ENCODE results near the gene RAP2B. TPM values are rescaled to one million over a fixed set of nuclear protein-coding genes. Genes with fewer than 3 reads are reported as not detected.
A peak's percentile ranks its signal among the peaks of the same experiment; 100 is the strongest.
"Not testable (repeated sequence)": the region's sequence is repeated elsewhere in the genome, so short reads cannot be mapped to it uniquely, and the experiment has no call there.

Gene RAP2B
- total RNA-seq, result 10.3 TPM
- polyA plus RNA-seq, result 12.3 TPM
- long read RNA-seq, donor 1, full-length matches to known transcripts, result 5 of 5 reads
- long read RNA-seq, donor 1, partial matches to known transcripts, result 0 of 5 reads
- long read RNA-seq, donor 1, other reads (novel, unspliced or antisense), result 0 of 5 reads
- long read RNA-seq, donor 2, full-length matches to known transcripts, result 123 of 123 reads
- long read RNA-seq, donor 2, partial matches to known transcripts, result 0 of 123 reads
- long read RNA-seq, donor 2, other reads (novel, unspliced or antisense), result 0 of 123 reads
- long read RNA-seq, donor 3, full-length matches to known transcripts, result 63 of 63 reads
- long read RNA-seq, donor 3, partial matches to known transcripts, result 0 of 63 reads
- long read RNA-seq, donor 3, other reads (novel, unspliced or antisense), result 0 of 63 reads
- long read RNA-seq, donor 4, full-length matches to known transcripts, result 61 of 61 reads
- long read RNA-seq, donor 4, partial matches to known transcripts, result 0 of 61 reads
- long read RNA-seq, donor 4, other reads (novel, unspliced or antisense), result 0 of 61 reads
- long read RNA-seq, donor 5, full-length matches to known transcripts, result 79 of 79 reads
- long read RNA-seq, donor 5, partial matches to known transcripts, result 0 of 79 reads
- long read RNA-seq, donor 5, other reads (novel, unspliced or antisense), result 0 of 79 reads
- long read RNA-seq, donor 6, full-length matches to known transcripts, result 60 of 60 reads
- long read RNA-seq, donor 6, partial matches to known transcripts, result 0 of 60 reads
- long read RNA-seq, donor 6, other reads (novel, unspliced or antisense), result 0 of 60 reads
- long read RNA-seq, donor 7, full-length matches to known transcripts, result 88 of 88 reads
- long read RNA-seq, donor 7, partial matches to known transcripts, result 0 of 88 reads
- long read RNA-seq, donor 7, other reads (novel, unspliced or antisense), result 0 of 88 reads
- long read RNA-seq, donor 8, full-length matches to known transcripts, result 21 of 21 reads
- long read RNA-seq, donor 8, partial matches to known transcripts, result 0 of 21 reads
- long read RNA-seq, donor 8, other reads (novel, unspliced or antisense), result 0 of 21 reads
- long read RNA-seq, donor 9, full-length matches to known transcripts, result 31 of 31 reads
- long read RNA-seq, donor 9, partial matches to known transcripts, result 0 of 31 reads
- long read RNA-seq, donor 9, other reads (novel, unspliced or antisense), result 0 of 31 reads
- long read RNA-seq, donor 10, full-length matches to known transcripts, result 32 of 32 reads
- long read RNA-seq, donor 10, partial matches to known transcripts, result 0 of 32 reads
- long read RNA-seq, donor 10, other reads (novel, unspliced or antisense), result 0 of 32 reads

DNA sequence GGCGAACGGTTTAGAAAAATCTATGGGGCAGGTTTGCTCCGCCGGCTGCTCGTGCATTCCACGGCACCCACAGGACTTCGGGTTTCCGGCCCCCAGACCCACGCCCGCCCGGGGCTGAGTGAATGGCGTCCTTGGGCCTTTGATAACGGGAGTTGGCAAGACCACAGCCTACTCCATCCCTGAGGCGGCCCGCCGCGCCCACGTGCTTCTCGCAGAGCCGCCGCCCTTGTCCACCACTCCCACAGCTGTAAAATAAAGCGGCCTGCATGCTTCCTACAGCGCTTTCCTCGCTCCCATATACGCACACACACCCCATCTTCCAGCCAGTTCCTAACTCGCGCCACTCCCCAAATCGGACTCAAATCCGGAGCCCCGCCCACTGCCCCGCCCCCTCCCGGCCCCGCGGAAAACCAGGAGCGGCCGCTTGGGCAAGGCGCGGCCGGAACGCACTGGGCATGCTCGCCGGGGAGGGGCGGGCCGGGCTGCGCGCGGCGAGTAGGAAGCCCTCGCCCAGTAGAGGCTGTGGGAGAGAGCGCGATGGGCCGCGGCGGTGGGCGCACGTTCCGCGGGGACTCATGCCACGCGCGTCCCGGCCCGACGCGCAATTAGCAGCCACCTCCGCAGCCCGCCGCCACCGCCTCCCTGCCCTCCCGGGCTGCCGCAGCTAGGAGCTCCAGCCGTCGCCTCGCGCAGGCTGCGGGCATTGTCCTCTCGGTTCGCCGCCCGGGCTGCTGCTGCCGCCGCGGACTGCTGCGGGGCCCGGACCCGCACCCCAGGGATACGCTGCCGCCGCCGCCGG is at the start of gene RAP2B:
Gene RAP2B (plus strand): TSS at position 513 of the 799 bp plus-strand sequence. CDS start 468 bp downstream, outside the sequence.
- H3K27me3 ChIP-seq (ENCODE audit: control insufficient read depth in 2 of 2, insufficient read depth in 1 of 2, low read length in 1 of 2), result no peaks in the 10 kb centered on the region
- DNase-seq (ENCODE audit: low read depth in 6 of 9, low spot score in 9 of 9), result peak; percentile 73 to 96 (median 89)
- WGBS, result under 1% methylated on average over 91 of the region's 91 CpGs
- peaks cover 0 to 1% of the 10 kb centered on the region in 2 donors for H3K9me3 ChIP-seq (ENCODE audit: control insufficient read depth in 2 of 2, insufficient read depth in 1 of 2, low read length in 1 of 2)
- H3K4me3 ChIP-seq (ENCODE audit: low read length in 2 of 2), result peak within 1 kb of the TSS; percentile 87 to 90
- peaks cover 10% of the 10 kb centered on the region in 2 donors for H3K4me1 ChIP-seq (ENCODE audit: control insufficient read depth in 2 of 2, insufficient read depth in 2 of 2, low read length in 2 of 2)
- peak within 1 kb of the TSS; percentile 88 to 92 for H3K27ac ChIP-seq (ENCODE audit: low read depth in 1 of 2, low read length in 1 of 2)
- H3K36me3 ChIP-seq (ENCODE audit: control insufficient read depth in 2 of 2, insufficient read depth in 2 of 2, low read length in 1 of 2), result no peaks in the 10 kb centered on the region

DNA sequence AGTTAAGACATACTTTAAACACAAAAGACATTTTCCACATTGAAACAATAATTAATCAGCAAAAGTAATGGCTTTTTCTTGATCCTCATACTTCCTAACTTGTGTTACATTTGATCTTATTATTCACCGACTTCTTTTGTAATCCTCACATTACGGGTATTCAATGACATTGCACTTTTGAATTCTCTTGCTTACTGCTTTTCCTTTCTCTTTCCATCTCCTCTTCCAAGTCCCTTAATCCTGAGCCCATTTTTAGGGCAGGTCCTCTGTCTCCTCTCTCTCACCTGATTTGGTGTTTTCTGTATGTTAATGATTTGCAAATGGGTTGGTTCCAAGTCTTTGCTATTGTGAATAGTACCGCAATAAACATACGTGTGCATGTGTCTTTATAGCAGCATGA is 48.5 kb upstream of the RAP2B start:
- 97% methylated on average over 4 of the region's 4 CpGs for WGBS
- DNase-seq (ENCODE audit: low read depth in 6 of 9, low spot score in 9 of 9), result no peak
- Histone ChIP-seq H3K9me3 (ENCODE audit: control insufficient read depth in 2 of 2, insufficient read depth in 1 of 2, low read length in 1 of 2) (peaks cover 0 to 7% of the 10 kb centered on the region in 2 donors), H3K27me3 (ENCODE audit: control insufficient read depth in 2 of 2, insufficient read depth in 1 of 2, low read length in 1 of 2) (no peaks in the 10 kb centered on the region), H3K36me3 (ENCODE audit: control insufficient read depth in 2 of 2, insufficient read depth in 2 of 2, low read length in 1 of 2) (no peaks in the 10 kb centered on the region), H3K27ac (ENCODE audit: low read depth in 1 of 2, low read length in 1 of 2) (no peak overlapping the region), H3K4me3 (ENCODE audit: low read length in 2 of 2) (no peak overlapping the region), H3K4me1 (ENCODE audit: control insufficient read depth in 2 of 2, insufficient read depth in 2 of 2, low read length in 2 of 2) (no peaks in the 10 kb centered on the region)

DNA sequence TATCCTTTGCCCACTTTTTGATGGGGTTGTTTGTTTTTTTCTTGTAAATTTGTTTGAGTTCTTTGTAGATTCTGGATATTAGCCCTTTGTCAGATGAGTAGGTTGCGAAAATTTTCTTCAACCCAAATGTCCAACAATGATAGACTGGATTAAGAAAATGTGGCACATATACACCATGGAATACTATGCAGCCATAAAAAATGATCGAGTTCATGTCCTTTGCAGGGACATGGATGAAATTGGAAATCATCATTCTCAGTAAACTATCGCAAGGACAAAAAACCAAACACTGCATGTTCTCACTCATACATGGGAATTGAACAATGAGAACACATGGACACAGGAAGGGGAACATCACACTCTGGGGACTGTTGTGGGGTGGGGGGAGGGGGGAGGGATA is 47.8 kb upstream of the RAP2B start:
- not testable (repeated sequence) for H3K27ac ChIP-seq (ENCODE audit: low read depth in 1 of 2, low read length in 1 of 2); DNase-seq (ENCODE audit: low read depth in 6 of 9, low spot score in 9 of 9); H3K36me3 ChIP-seq (ENCODE audit: control insufficient read depth in 2 of 2, insufficient read depth in 2 of 2, low read length in 1 of 2); H3K4me1 ChIP-seq (ENCODE audit: control insufficient read depth in 2 of 2, insufficient read depth in 2 of 2, low read length in 2 of 2); H3K4me3 ChIP-seq (ENCODE audit: low read length in 2 of 2); H3K27me3 ChIP-seq (ENCODE audit: control insufficient read depth in 2 of 2, insufficient read depth in 1 of 2, low read length in 1 of 2); H3K9me3 ChIP-seq (ENCODE audit: control insufficient read depth in 2 of 2, insufficient read depth in 1 of 2, low read length in 1 of 2)
- WGBS, result 97% methylated on average over 3 of the region's 3 CpGs

DNA sequence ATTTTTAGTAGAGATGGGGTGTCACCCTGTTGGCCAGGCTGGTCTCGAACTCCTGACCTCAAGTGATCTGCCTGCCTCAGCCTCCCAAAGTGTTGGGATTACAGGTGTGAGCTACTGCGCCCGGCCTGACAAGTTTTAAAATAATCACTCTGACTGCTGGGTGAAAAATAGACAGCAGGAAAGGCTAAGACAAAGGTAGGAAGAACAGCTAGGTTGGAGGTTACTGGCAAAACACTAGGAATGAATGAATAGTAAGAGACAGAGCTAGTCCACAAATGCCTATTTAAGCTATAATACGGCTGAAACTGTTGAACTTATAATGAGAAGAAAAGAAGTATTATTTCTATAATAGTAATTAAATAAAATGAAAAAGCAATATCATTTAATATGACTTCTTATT is 46.7 kb upstream of the RAP2B start:
- no peaks in the 10 kb centered on the region for H3K36me3 ChIP-seq (ENCODE audit: control insufficient read depth in 2 of 2, insufficient read depth in 2 of 2, low read length in 1 of 2)
- H3K27ac ChIP-seq (ENCODE audit: low read depth in 1 of 2, low read length in 1 of 2), result no peak overlapping the region
- no peak overlapping the region for H3K4me3 ChIP-seq (ENCODE audit: low read length in 2 of 2)
- no peaks in the 10 kb centered on the region for H3K4me1 ChIP-seq (ENCODE audit: control insufficient read depth in 2 of 2, insufficient read depth in 2 of 2, low read length in 2 of 2)
- no peak for DNase-seq (ENCODE audit: low read depth in 6 of 9, low spot score in 9 of 9)
- peaks cover 0 to 7% of the 10 kb centered on the region in 2 donors for H3K9me3 ChIP-seq (ENCODE audit: control insufficient read depth in 2 of 2, insufficient read depth in 1 of 2, low read length in 1 of 2)
- 97% methylated on average over 4 of the region's 4 CpGs for WGBS
- no peaks in the 10 kb centered on the region for H3K27me3 ChIP-seq (ENCODE audit: control insufficient read depth in 2 of 2, insufficient read depth in 1 of 2, low read length in 1 of 2)

DNA sequence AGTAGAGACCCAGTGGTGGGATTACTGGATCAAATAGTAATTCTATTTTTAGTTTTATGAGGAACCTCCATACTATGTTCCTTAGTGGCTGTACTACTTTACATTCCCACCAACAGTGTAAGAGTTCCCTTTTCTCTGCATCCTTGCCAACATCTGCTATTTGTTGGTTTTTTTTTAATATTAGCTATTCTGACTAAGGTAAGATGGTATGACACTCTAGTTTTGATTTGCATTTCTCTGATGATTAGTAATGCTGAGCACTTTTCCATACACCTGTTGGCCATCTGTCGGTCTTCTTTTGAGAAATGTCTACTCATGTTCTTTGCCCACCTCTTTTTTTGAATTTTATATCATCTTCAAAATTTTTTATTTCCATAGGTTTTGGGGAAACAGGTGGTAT is 34.2 kb upstream of the RAP2B start:
- no peak overlapping the region for H3K27ac ChIP-seq (ENCODE audit: low read depth in 1 of 2, low read length in 1 of 2)
- no peaks in the 10 kb centered on the region for H3K4me1 ChIP-seq (ENCODE audit: control insufficient read depth in 2 of 2, insufficient read depth in 2 of 2, low read length in 2 of 2)
- 94% methylated on average over 1 of the region's 1 CpG for WGBS
- no peaks in the 10 kb centered on the region for H3K27me3 ChIP-seq (ENCODE audit: control insufficient read depth in 2 of 2, insufficient read depth in 1 of 2, low read length in 1 of 2)
- H3K36me3 ChIP-seq (ENCODE audit: control insufficient read depth in 2 of 2, insufficient read depth in 2 of 2, low read length in 1 of 2), result no peaks in the 10 kb centered on the region
- DNase-seq (ENCODE audit: low read depth in 6 of 9, low spot score in 9 of 9), result no peak
- H3K9me3 ChIP-seq (ENCODE audit: control insufficient read depth in 2 of 2, insufficient read depth in 1 of 2, low read length in 1 of 2), result no peaks in the 10 kb centered on the region
- H3K4me3 ChIP-seq (ENCODE audit: low read length in 2 of 2), result no peak overlapping the region

DNA sequence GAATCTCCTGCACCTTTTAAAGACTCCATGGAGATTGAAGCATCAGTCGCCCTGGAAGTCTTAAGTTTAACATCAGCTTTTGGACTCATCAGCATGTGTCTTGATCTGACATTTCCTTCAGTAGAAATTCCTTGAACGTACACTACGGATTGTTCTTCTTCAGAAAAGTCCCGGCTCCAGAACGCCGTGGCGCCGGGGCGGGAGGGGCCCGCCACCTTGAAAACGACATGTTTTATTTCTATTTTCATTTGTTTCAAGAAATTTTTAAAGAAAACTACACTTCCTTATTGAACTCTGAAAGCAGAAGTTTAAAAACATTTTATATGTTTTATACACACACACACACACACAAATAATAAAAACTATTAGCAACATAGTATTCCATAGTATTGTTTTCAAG is 32.6 kb upstream of the RAP2B start:
- no peak overlapping the region for H3K4me3 ChIP-seq (ENCODE audit: low read length in 2 of 2)
- no peaks in the 10 kb centered on the region for H3K27me3 ChIP-seq (ENCODE audit: control insufficient read depth in 2 of 2, insufficient read depth in 1 of 2, low read length in 1 of 2)
- no peak for DNase-seq (ENCODE audit: low read depth in 6 of 9, low spot score in 9 of 9)
- 98% methylated on average over 11 of the region's 11 CpGs for WGBS
- H3K27ac ChIP-seq (ENCODE audit: low read depth in 1 of 2, low read length in 1 of 2), result no peak overlapping the region
- no peaks in the 10 kb centered on the region for H3K4me1 ChIP-seq (ENCODE audit: control insufficient read depth in 2 of 2, insufficient read depth in 2 of 2, low read length in 2 of 2)
- no peaks in the 10 kb centered on the region for H3K9me3 ChIP-seq (ENCODE audit: control insufficient read depth in 2 of 2, insufficient read depth in 1 of 2, low read length in 1 of 2)
- H3K36me3 ChIP-seq (ENCODE audit: control insufficient read depth in 2 of 2, insufficient read depth in 2 of 2, low read length in 1 of 2), result no peaks in the 10 kb centered on the region

DNA sequence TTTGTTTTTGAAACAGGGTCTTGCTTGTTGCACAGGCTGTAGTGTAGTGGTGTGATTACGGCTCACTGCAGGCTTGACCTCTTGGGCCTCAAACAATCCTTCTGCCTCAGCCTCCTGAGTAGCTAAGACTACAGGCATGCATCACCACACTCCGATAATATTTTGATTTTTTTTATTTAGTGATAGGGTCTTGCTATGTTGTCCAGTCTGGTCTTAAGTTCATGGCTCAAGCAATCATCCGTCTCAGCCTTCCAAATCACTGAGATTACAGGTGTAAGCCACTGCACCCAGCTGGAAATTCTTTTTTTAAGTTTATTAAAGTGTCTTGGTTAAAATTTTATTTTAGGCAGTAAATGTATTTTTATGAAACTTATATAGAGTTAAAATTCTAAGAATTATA is 32.2 kb upstream of the RAP2B start:
- Histone ChIP-seq H3K27me3 (ENCODE audit: control insufficient read depth in 2 of 2, insufficient read depth in 1 of 2, low read length in 1 of 2) (no peaks in the 10 kb centered on the region), H3K9me3 (ENCODE audit: control insufficient read depth in 2 of 2, insufficient read depth in 1 of 2, low read length in 1 of 2) (no peaks in the 10 kb centered on the region), H3K4me1 (ENCODE audit: control insufficient read depth in 2 of 2, insufficient read depth in 2 of 2, low read length in 2 of 2) (no peaks in the 10 kb centered on the region), H3K4me3 (ENCODE audit: low read length in 2 of 2) (no peak overlapping the region), H3K27ac (ENCODE audit: low read depth in 1 of 2, low read length in 1 of 2) (no peak overlapping the region), H3K36me3 (ENCODE audit: control insufficient read depth in 2 of 2, insufficient read depth in 2 of 2, low read length in 1 of 2) (no peaks in the 10 kb centered on the region)
- DNase-seq (ENCODE audit: low read depth in 6 of 9, low spot score in 9 of 9), result no peak
- 99% methylated on average over 3 of the region's 3 CpGs for WGBS

DNA sequence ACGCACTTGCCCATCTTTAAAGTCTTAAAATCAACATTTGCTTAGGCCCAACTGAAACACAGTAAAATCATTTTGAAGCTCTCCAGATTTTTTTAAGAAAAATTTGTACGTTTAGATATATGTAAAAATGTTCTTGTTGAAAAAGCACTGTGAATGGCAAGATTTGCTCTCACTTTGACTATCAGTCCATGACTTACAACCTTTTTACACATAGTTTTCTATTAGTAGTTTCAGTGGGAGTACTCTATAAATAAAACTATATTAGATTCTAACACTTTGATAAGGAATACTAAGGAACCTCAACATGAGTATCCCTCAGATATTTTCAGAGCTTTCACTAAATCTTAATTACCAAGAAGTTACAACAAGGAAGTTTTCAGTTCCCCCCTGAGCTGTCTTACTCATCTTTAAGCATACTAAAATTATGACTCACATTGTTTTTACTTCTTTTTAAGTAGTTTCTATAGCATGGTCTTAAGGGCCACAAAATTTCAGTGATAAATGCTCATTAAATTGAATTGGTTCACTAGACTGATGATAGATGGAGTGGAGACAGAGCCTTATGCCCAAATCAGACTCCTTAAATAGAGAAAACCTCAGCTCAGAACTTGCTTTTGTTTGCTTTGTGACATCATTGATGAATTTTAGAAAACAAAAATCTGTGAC is 31.6 kb upstream of the RAP2B start:
- Histone ChIP-seq H3K27me3 (ENCODE audit: control insufficient read depth in 2 of 2, insufficient read depth in 1 of 2, low read length in 1 of 2) (no peaks in the 10 kb centered on the region), H3K27ac (ENCODE audit: low read depth in 1 of 2, low read length in 1 of 2) (no peak overlapping the region), H3K36me3 (ENCODE audit: control insufficient read depth in 2 of 2, insufficient read depth in 2 of 2, low read length in 1 of 2) (no peaks in the 10 kb centered on the region), H3K9me3 (ENCODE audit: control insufficient read depth in 2 of 2, insufficient read depth in 1 of 2, low read length in 1 of 2) (no peaks in the 10 kb centered on the region), H3K4me3 (ENCODE audit: low read length in 2 of 2) (no peak overlapping the region), H3K4me1 (ENCODE audit: control insufficient read depth in 2 of 2, insufficient read depth in 2 of 2, low read length in 2 of 2) (no peaks in the 10 kb centered on the region)
- no peak for DNase-seq (ENCODE audit: low read depth in 6 of 9, low spot score in 9 of 9)
- WGBS, result 97% methylated on average over 2 of the region's 2 CpGs

Measured in thymus (tissue), 14 donors.